ENCODE data around the gene GSE1.

DNA sequence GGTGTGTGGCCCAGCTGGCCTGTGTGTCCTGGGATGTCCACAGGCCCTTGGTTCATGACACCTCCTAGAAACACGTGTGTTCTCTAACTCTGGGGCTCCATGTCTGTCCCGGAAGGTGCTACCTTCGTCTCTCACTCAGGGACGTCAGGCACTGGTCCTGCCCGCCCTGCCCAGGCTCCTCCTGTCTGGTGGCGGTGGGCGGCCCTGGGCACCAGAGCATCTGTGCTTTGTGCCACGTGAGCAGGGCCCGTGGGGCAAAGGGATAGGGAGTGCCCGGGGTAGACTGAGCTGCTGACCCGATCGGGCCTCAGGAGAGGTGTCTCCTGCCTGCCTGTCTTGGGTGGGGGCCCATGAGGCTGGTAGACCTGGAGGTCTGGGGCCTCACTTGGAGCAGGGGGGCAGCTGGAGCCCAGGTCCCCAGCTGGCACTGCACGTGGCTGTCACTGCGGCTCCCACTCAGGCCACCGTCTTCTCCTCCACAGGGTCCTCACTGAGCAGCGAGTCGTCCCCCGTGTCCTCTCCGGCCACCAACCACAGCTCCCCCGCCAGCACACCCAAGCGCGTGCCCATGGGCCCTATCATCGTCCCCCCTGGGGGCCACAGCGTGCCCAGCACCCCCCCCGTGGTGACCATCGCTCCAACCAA, 35.1 kb downstream of the GSE1 start:
- no peak for TF ChIP-seq BHLHE40 (IDR thresholded peaks at IDR 0.05; ENCODE audit: borderline replicate concordance)
- no peak for TF ChIP-seq CTBP1 (IDR thresholded peaks at IDR 0.05; ENCODE audit: borderline replicate concordance)
- no peak for TF ChIP-seq FOXM1 (IDR thresholded peaks at IDR 0.05; ENCODE audit: borderline replicate concordance)
- no peak for TF ChIP-seq SP1 (IDR thresholded peaks at IDR 0.05)
- TF ChIP-seq FOXA1 (IDR thresholded peaks at IDR 0.05), result no peak
- TF ChIP-seq, protein P1, sequence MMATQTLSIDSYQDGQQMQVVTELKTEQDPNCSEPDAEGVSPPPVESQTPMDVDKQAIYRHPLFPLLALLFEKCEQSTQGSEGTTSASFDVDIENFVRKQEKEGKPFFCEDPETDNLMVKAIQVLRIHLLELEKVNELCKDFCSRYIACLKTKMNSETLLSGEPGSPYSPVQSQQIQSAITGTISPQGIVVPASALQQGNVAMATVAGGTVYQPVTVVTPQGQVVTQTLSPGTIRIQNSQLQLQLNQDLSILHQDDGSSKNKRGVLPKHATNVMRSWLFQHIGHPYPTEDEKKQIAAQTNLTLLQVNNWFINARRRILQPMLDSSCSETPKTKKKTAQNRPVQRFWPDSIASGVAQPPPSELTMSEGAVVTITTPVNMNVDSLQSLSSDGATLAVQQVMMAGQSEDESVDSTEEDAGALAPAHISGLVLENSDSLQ (IDR thresholded peaks at IDR 0.05), result no peak
- TF ChIP-seq TARDBP (IDR thresholded peaks at IDR 0.05), result no peak
- no peak for TF ChIP-seq NFRKB (IDR thresholded peaks at IDR 0.05)
- no peak for TF ChIP-seq SUZ12 (IDR thresholded peaks at IDR 0.05)
